ENCODE data around the gene PLXNA4.

The PLXNA4 gene

GRCh38 chr7:132450696-132451095, 125.6 kb downstream of the PLXNA4 start:
- no peaks in the 10 kb centered on the region for H3K27me3 ChIP-seq
- no peak for DNase-seq
- H3K4me1 ChIP-seq = peaks cover 17% of the 10 kb centered on the region
- no peaks in the 10 kb centered on the region for H3K9me3 ChIP-seq
- peaks cover 10% of the 10 kb centered on the region; the same call in 1 of the 2 replicates for H3K36me3 ChIP-seq
- H3K4me3 ChIP-seq (ENCODE audit: low read depth, low read length) = no peak overlapping the region
- TF ChIP-seq CTCF (IDR thresholded peaks at IDR 0.05; ENCODE audit: low read depth, low read length) = no peak

- Histone ChIP-seq H3K27me3 (no peaks in the 10 kb centered on the region), H3K4me3 (ENCODE audit: low read depth, low read length) (no peak overlapping the region), H3K9me3 (no peaks in the 10 kb centered on the region), H3K4me1 (peaks cover 12% of the 10 kb centered on the region), H3K36me3 (peaks cover 8% of the 10 kb centered on the region; the same call in 1 of the 2 replicates)
- no peak for DNase-seq
- TF ChIP-seq CTCF (IDR thresholded peaks at IDR 0.05; ENCODE audit: low read depth, low read length) = no peak
These were observed 126.1 kb downstream of the PLXNA4 start for GRCh38 chr7:132450188-132450587.

GRCh38 chr7:132446666-132447278, 129.5 kb downstream of the PLXNA4 start:
- TF ChIP-seq CTCF (IDR thresholded peaks at IDR 0.05; ENCODE audit: low read depth, low read length) = no peak

GRCh38 chr7:132446260-132446659, 130.0 kb downstream of the PLXNA4 start:
- Histone ChIP-seq H3K36me3 (no peaks in the 10 kb centered on the region), H3K9me3 (no peaks in the 10 kb centered on the region), H3K27me3 (no peaks in the 10 kb centered on the region), H3K4me1 (peaks cover 3% of the 10 kb centered on the region), H3K4me3 (ENCODE audit: low read depth, low read length) (no peak overlapping the region)
- DNase-seq = no peak
- no peak for TF ChIP-seq CTCF (IDR thresholded peaks at IDR 0.05; ENCODE audit: low read depth, low read length)

More at GRCh38 chr7:132446666-132447278, 129.5 kb downstream of the PLXNA4 start:
- no peak for DNase-seq
- Histone ChIP-seq H3K4me1 (peaks cover 3% of the 10 kb centered on the region), H3K4me3 (ENCODE audit: low read depth, low read length) (no peak overlapping the region), H3K36me3 (no peaks in the 10 kb centered on the region), H3K9me3 (no peaks in the 10 kb centered on the region), H3K27me3 (no peaks in the 10 kb centered on the region)

GRCh38 chr7:132443761-132444520, 132.3 kb downstream of the PLXNA4 start:
- Histone ChIP-seq H3K27me3 (no peaks in the 10 kb centered on the region), H3K4me1 (no peaks in the 10 kb centered on the region; the same call in 1 of the 2 replicates), H3K36me3 (no peaks in the 10 kb centered on the region), H3K9me3 (no peaks in the 10 kb centered on the region), H3K4me3 (ENCODE audit: low read depth, low read length) (no peak overlapping the region)
- DNase-seq = no peak
- no peak for TF ChIP-seq CTCF (IDR thresholded peaks at IDR 0.05; ENCODE audit: low read depth, low read length)

- Histone ChIP-seq H3K9me3 (no peaks in the 10 kb centered on the region), H3K4me1 (peaks cover 9% of the 10 kb centered on the region), H3K4me3 (ENCODE audit: low read depth, low read length) (no peak overlapping the region), H3K27me3 (no peaks in the 10 kb centered on the region), H3K36me3 (no peaks in the 10 kb centered on the region)
- DNase-seq = no peak
- TF ChIP-seq CTCF (IDR thresholded peaks at IDR 0.05; ENCODE audit: low read depth, low read length) = no peak
These were observed 134.3 kb downstream of the PLXNA4 start for GRCh38 chr7:132441935-132442334.
